Neuronal stem cell (in vitro differentiated cells): ENCODE data around the gene MAB21L3.
A peak's percentile ranks its signal among the peaks of the same experiment; 100 is the strongest.

ENCODE experiments used
- DNase-seq: peaks from one replicate; pipeline ENCODE4 v3.0.0-alpha.2; 2013; ENCODE audit warnings: low spot score
- H2AFZ ChIP-seq: one replicate; pipeline ENCODE4 v1.6.1; 2013; ENCODE audit warnings: mild to moderate bottlenecking, low read length, inconsistent platforms
- H2AK5ac ChIP-seq: 2 replicates; pipeline ENCODE4 v1.6.1; 2013; ENCODE audit warnings: low read depth, mild to moderate bottlenecking, inconsistent platforms, low read length, moderate library complexity, mixed read lengths
- H2BK120ac ChIP-seq: 2 replicates; pipeline ENCODE4 v1.6.1; 2013; ENCODE audit warnings: low read depth, mild to moderate bottlenecking, inconsistent platforms, low read length, moderate library complexity, mixed read lengths
- H2BK12ac ChIP-seq: one replicate; pipeline ENCODE4 v1.6.1; 2013; ENCODE audit warnings: low read length, inconsistent platforms
- H2BK15ac ChIP-seq: 2 replicates; pipeline ENCODE4 v1.6.1; 2013; ENCODE audit warnings: mild to moderate bottlenecking, low read length, inconsistent platforms, mixed read lengths
- H2BK5ac ChIP-seq: one replicate; pipeline ENCODE4 v1.6.1; 2013; ENCODE audit warnings: inconsistent platforms, mild to moderate bottlenecking, low read length, moderate library complexity
- H3K14ac ChIP-seq: one replicate; pipeline ENCODE4 v1.6.1; 2013; ENCODE audit warnings: low read length, inconsistent platforms
- H3K18ac ChIP-seq: 2 replicates; pipeline ENCODE4 v1.6.1; 2013; ENCODE audit warnings: low read length, inconsistent platforms
- H3K23ac ChIP-seq: 2 replicates; pipeline ENCODE4 v1.6.1; 2013; ENCODE audit warnings: low read depth, mild to moderate bottlenecking, mixed read lengths, low read length, inconsistent platforms; ENCODE audit not compliant: poor library complexity
- H3K27ac ChIP-seq: replicated peaks from 3 replicates; pipeline ENCODE4 v1.5.1; 2013; ENCODE audit warnings: low read length, inconsistent platforms
- H3K27me3 ChIP-seq, 3 experiments: 2 replicates each; pipeline ENCODE4 v1.6.1; 2013; ENCODE audit warnings: low read length in 3 of 3, mild to moderate bottlenecking in 2 of 3, inconsistent platforms in 1 of 3, low read depth in 1 of 3, mixed read lengths in 1 of 3, moderate library complexity in 1 of 3; ENCODE audit not compliant: control insufficient read depth in 3 of 3, insufficient read depth in 3 of 3
- H3K36me3 ChIP-seq, 2 donors: replicated peaks in 1 of 2; 2 replicates each; pipeline ENCODE4 v1.6.1; 2013; ENCODE audit warnings: low read length in 2 of 2; ENCODE audit not compliant: control insufficient read depth in 2 of 2, insufficient read depth in 2 of 2
- H3K4ac ChIP-seq: 2 replicates; pipeline ENCODE4 v1.6.1; 2013; ENCODE audit warnings: inconsistent platforms, mild to moderate bottlenecking, low read length, moderate library complexity
- H3K4me1 ChIP-seq, 2 donors: 1 replicate in 1 of 2; 2 replicates in 1 of 2; pipeline ENCODE4 v1.6.1; 2013; ENCODE audit warnings: low read length in 2 of 2, low read depth in 1 of 2; ENCODE audit not compliant: control insufficient read depth in 2 of 2, insufficient read depth in 1 of 2
- H3K4me2 ChIP-seq: one replicate; pipeline ENCODE4 v1.6.1; 2013; ENCODE audit warnings: mild to moderate bottlenecking, low read length, inconsistent platforms; ENCODE audit not compliant: insufficient read depth, poor library complexity, severe bottlenecking
- H3K4me3 ChIP-seq, 2 donors: 2 replicates each; pipeline ENCODE4 v1.5.1; 2013; ENCODE audit warnings: low read length in 2 of 2, mild to moderate bottlenecking in 2 of 2, inconsistent platforms in 1 of 2, moderate library complexity in 1 of 2
- H3K79me1 ChIP-seq: one replicate; pipeline ENCODE4 v1.6.1; 2013; ENCODE audit warnings: low read depth, mild to moderate bottlenecking, inconsistent platforms, low read length, moderate library complexity
- H3K9ac ChIP-seq: one replicate; pipeline ENCODE4 v1.6.1; 2013; ENCODE audit warnings: mild to moderate bottlenecking, low read depth, low read length, inconsistent platforms; ENCODE audit not compliant: poor library complexity
- H3K9me3 ChIP-seq, 2 donors: replicated peaks in 1 of 2; 2 replicates each; pipeline versions ENCODE3 to v1.6.1; 2013; ENCODE audit warnings: low read length in 2 of 2, mild to moderate bottlenecking in 2 of 2, inconsistent platforms in 1 of 2, low read depth in 1 of 2, mixed read lengths in 1 of 2, moderate library complexity in 1 of 2; ENCODE audit not compliant: control insufficient read depth in 2 of 2, insufficient read depth in 1 of 2
- H4K8ac ChIP-seq: one replicate; pipeline ENCODE4 v1.6.1; 2013; ENCODE audit warnings: low read depth, mild to moderate bottlenecking, inconsistent platforms, low read length, moderate library complexity
- H4K91ac ChIP-seq: one replicate; pipeline ENCODE4 v1.6.1; 2013; ENCODE audit warnings: low read length, low read depth, mild to moderate bottlenecking, inconsistent platforms; ENCODE audit not compliant: poor library complexity
- WGBS, 2 donors: extraction: QIAGEN DNeasy Blood & Tissue Kit; methylation state at CpG; one replicate each; pipeline ENCODE4 v1.1.7; 2013; ENCODE audit warnings: missing lambda C conversion rate in 2 of 2, mixed read lengths in 1 of 2; ENCODE audit not compliant: insufficient read length in 2 of 2, insufficient replicate concordance in 1 of 2; ENCODE audit errors: extremely low coverage in 2 of 2; 5-methylcytosine and 5-hydroxymethylcytosine counted together

The MAB21L3 gene

GRCh38 chr1:116134476-116134773 lies 23.2 kb downstream of the MAB21L3 start:
- no peaks in the 10 kb centered on the region for H3K9me3 ChIP-seq
- H3K9ac ChIP-seq, result no peak overlapping the region
- H3K23ac ChIP-seq, result no peak overlapping the region
- no peak overlapping the region for H3K4ac ChIP-seq
- no peak overlapping the region for H2BK120ac ChIP-seq
- no peaks in the 10 kb centered on the region for H3K4me1 ChIP-seq
- H3K79me1 ChIP-seq, result no peaks in the 10 kb centered on the region
- H2AK5ac ChIP-seq, result no peak overlapping the region
- no peak overlapping the region for H4K8ac ChIP-seq
- no peak overlapping the region for H3K18ac ChIP-seq
- H3K4me3 ChIP-seq, result no peak overlapping the region
- no peak overlapping the region for H2BK5ac ChIP-seq
- H2BK12ac ChIP-seq, result no peak overlapping the region
- H3K4me2 ChIP-seq, result no peak overlapping the region
- H2AFZ ChIP-seq, result no peak overlapping the region
- H3K27me3 ChIP-seq, result no peaks in the 10 kb centered on the region
- H4K91ac ChIP-seq, result no peak overlapping the region
- H3K27ac ChIP-seq, result no peak overlapping the region
- H2BK15ac ChIP-seq, result no peak overlapping the region
- no CpG with 5 or more reads among the region's 2 CpGs for WGBS, 2 donors
- DNase-seq, result no peak
- no peak overlapping the region for H3K14ac ChIP-seq
- H3K36me3 ChIP-seq, result no peaks in the 10 kb centered on the region

- Histone ChIP-seq H3K14ac (no peak overlapping the region), H3K27me3 (no peaks in the 10 kb centered on the region), H3K9ac (no peak overlapping the region), H2BK12ac (no peak overlapping the region), H3K4me1 (no peaks in the 10 kb centered on the region), H3K36me3 (no peaks in the 10 kb centered on the region), H2AFZ (peak overlapping the region; percentile 84), H3K4me3 (no peak overlapping the region), H3K27ac (no peak overlapping the region), H3K4ac (no peak overlapping the region), H3K9me3 (no peaks in the 10 kb centered on the region), H4K91ac (no peak overlapping the region), H3K79me1 (no peaks in the 10 kb centered on the region), H2AK5ac (no peak overlapping the region), H2BK5ac (no peak overlapping the region), H3K18ac (no peak overlapping the region), H3K4me2 (no peak overlapping the region), H3K23ac (no peak overlapping the region), H2BK120ac (no peak overlapping the region), H4K8ac (no peak overlapping the region), H2BK15ac (no peak overlapping the region)
- DNase-seq, result no peak
- no CpG with 5 or more reads among the region's 8 CpGs for WGBS, 2 donors
Observed at GRCh38 chr1:116138277-116138792, 27.1 kb downstream of the MAB21L3 start.

GRCh38 chr1:116139592-116140134 lies 28.5 kb downstream of the MAB21L3 start:
- H2AFZ ChIP-seq, result no peak overlapping the region
- H3K27ac ChIP-seq, result no peak overlapping the region
- H3K9me3 ChIP-seq, result peaks cover 0 to 5% of the 10 kb centered on the region in 2 donors
- no peak for DNase-seq
- H2BK12ac ChIP-seq, result no peak overlapping the region
- H3K4me1 ChIP-seq, result no peaks in the 10 kb centered on the region
- no peak overlapping the region for H4K91ac ChIP-seq
- no peaks in the 10 kb centered on the region for H3K27me3 ChIP-seq
- no peak overlapping the region for H2BK15ac ChIP-seq
- no peak overlapping the region for H2AK5ac ChIP-seq
- H4K8ac ChIP-seq, result no peak overlapping the region
- no peak overlapping the region for H3K23ac ChIP-seq
- H3K9ac ChIP-seq, result no peak overlapping the region
- H3K4me3 ChIP-seq, result no peak overlapping the region
- H3K36me3 ChIP-seq, result no peaks in the 10 kb centered on the region
- no peak overlapping the region for H3K18ac ChIP-seq
- H3K4me2 ChIP-seq, result no peak overlapping the region
- no peak overlapping the region for H3K14ac ChIP-seq
- H2BK120ac ChIP-seq, result no peak overlapping the region
- H2BK5ac ChIP-seq, result no peak overlapping the region
- no peak overlapping the region for H3K4ac ChIP-seq
- WGBS, 2 donors, result no CpG with 5 or more reads among the region's 6 CpGs
- H3K79me1 ChIP-seq, result no peaks in the 10 kb centered on the region

GRCh38 chr1:116144151-116144550 lies 33.0 kb downstream of the MAB21L3 start:
- Histone ChIP-seq H3K9me3 (peaks cover 0 to 5% of the 10 kb centered on the region in 2 donors), H2BK5ac (no peak overlapping the region), H3K27ac (no peak overlapping the region), H3K4me1 (no peaks in the 10 kb centered on the region), H3K79me1 (no peaks in the 10 kb centered on the region), H3K36me3 (no peaks in the 10 kb centered on the region), H3K23ac (no peak overlapping the region), H2BK120ac (no peak overlapping the region), H3K27me3 (no peaks in the 10 kb centered on the region), H4K8ac (no peak overlapping the region), H3K4me2 (no peak overlapping the region), H3K4ac (no peak overlapping the region), H2BK15ac (no peak overlapping the region), H3K18ac (no peak overlapping the region), H3K4me3 (no peak overlapping the region), H2BK12ac (no peak overlapping the region), H2AK5ac (no peak overlapping the region), H3K9ac (no peak overlapping the region), H4K91ac (no peak overlapping the region), H2AFZ (no peak overlapping the region), H3K14ac (no peak overlapping the region)
- no CpG with 5 or more reads among the region's 1 CpG for WGBS, 2 donors
- no peak for DNase-seq
